ENCODE data around the gene SLC66A2. TPM values are rescaled to one million over a fixed set of nuclear protein-coding genes. Genes with fewer than 3 reads are reported as not detected.
A peak's percentile ranks its signal among the peaks of the same experiment; 100 is the strongest.
"Not testable (repeated sequence)": the region's sequence is repeated elsewhere in the genome, so short reads cannot be mapped to it uniquely, and the experiment has no call there.

Gene SLC66A2
- total RNA-seq, 1 donor from 2014 or later = 29.8 TPM

GRCh38 chr18:79963658-79964329 is 12.3 kb upstream of the SLC66A2 start:
- no peaks in the 10 kb centered on the region for H3K9me3 Mint-ChIP-seq
- DNase-seq (ENCODE audit: low read depth, low spot score) = no peak
- no peak overlapping the region for H3K4me3 Mint-ChIP-seq
- H3K27me3 Mint-ChIP-seq (ENCODE audit: low read depth) = peaks cover 35% of the 10 kb centered on the region
- H3K36me3 Mint-ChIP-seq (ENCODE audit: low read depth) = peaks cover 2% of the 10 kb centered on the region
- no peak overlapping the region for H3K27ac Mint-ChIP-seq (ENCODE audit: unreplicated experiment)
- TF ChIP-seq CTCF (conservative IDR thresholded peaks at IDR 0.05) = no peak
- H3K4me1 Mint-ChIP-seq = peaks cover 27% of the 10 kb centered on the region

DNA sequence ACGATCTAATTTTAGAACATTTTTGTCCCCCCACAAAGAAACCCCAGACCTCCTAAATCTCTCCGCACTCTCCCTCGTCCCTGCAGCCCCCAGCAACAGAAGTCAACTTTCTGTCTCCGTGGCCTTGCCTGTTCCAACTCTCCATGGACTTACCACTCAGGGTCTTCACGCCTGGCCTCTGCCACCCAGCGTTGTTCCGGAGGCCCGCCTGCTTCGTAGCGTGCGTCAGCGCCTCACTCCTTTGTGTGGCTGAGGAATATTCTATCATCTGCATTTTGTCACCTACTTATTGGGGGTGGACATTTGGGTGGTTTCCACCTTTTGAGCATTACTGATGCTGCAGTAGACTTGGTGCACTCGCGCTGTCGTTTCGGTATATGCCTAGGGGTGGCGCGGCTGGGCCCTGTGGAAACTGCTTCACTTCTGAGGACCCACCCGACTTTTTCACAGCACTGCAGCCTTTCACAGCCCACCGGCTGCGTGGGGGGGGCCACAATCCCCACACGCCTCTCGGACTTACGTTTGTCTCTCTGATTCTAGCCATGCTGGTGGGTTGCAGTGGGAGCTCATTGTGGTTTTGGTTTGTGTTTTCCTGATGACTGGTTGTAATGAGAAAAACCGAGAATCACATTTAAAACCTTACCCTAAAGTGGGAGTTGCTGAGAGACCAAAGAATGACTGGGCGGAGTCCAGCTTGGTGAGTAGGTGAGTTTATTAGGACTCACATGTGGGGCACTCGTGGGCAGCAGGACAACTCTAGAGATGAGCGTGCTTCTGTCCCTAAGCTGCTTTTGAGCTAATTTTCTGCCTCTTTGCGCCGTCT is 11.6 kb upstream of the SLC66A2 start:
- H3K36me3 Mint-ChIP-seq (ENCODE audit: low read depth) = peaks cover 2% of the 10 kb centered on the region
- H3K27ac Mint-ChIP-seq (ENCODE audit: unreplicated experiment) = no peak overlapping the region
- DNase-seq (ENCODE audit: low read depth, low spot score) = no peak
- H3K4me3 Mint-ChIP-seq = peak overlapping the region; percentile 51
- H3K27me3 Mint-ChIP-seq (ENCODE audit: low read depth) = peaks cover 35% of the 10 kb centered on the region
- no peak for TF ChIP-seq CTCF (conservative IDR thresholded peaks at IDR 0.05)
- peaks cover 27% of the 10 kb centered on the region for H3K4me1 Mint-ChIP-seq
- H3K9me3 Mint-ChIP-seq = no peaks in the 10 kb centered on the region

DNA sequence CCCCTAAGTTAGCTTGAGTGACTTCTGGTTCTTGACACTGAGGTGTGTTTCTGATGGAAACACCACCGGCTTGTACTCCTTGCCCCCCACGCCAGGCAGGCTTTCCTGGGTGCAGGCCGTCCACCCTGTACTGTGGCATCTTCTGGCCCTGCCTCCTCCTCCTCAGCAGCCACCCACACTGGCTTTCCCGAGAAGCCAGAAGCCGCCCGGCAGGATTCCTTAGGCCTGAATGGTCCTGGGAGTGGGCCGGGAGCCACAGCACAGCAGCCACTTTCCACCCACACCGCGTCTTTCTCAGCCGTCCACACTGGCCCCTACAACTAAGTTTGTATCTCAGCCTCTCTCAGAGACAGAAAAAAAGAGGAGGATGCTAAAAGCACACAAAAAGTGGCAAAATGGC is 10.9 kb upstream of the SLC66A2 start:
- H3K9me3 Mint-ChIP-seq = no peaks in the 10 kb centered on the region
- peaks cover 2% of the 10 kb centered on the region for H3K36me3 Mint-ChIP-seq (ENCODE audit: low read depth)
- H3K4me1 Mint-ChIP-seq = peaks cover 27% of the 10 kb centered on the region
- DNase-seq (ENCODE audit: low read depth, low spot score) = no peak
- no peak for TF ChIP-seq CTCF (conservative IDR thresholded peaks at IDR 0.05)
- H3K4me3 Mint-ChIP-seq = no peak overlapping the region
- peaks cover 35% of the 10 kb centered on the region for H3K27me3 Mint-ChIP-seq (ENCODE audit: low read depth)
- H3K27ac Mint-ChIP-seq (ENCODE audit: unreplicated experiment) = no peak overlapping the region

GRCh38 chr18:79961527-79962291 is 10.3 kb upstream of the SLC66A2 start:
- H3K4me3 Mint-ChIP-seq = no peak overlapping the region
- peaks cover 27% of the 10 kb centered on the region for H3K4me1 Mint-ChIP-seq
- H3K27ac Mint-ChIP-seq (ENCODE audit: unreplicated experiment) = no peak overlapping the region
- H3K27me3 Mint-ChIP-seq (ENCODE audit: low read depth) = peaks cover 35% of the 10 kb centered on the region
- no peak for DNase-seq (ENCODE audit: low read depth, low spot score)
- H3K36me3 Mint-ChIP-seq (ENCODE audit: low read depth) = peaks cover 2% of the 10 kb centered on the region
- TF ChIP-seq CTCF (conservative IDR thresholded peaks at IDR 0.05) = no peak
- H3K9me3 Mint-ChIP-seq = no peaks in the 10 kb centered on the region

DNA sequence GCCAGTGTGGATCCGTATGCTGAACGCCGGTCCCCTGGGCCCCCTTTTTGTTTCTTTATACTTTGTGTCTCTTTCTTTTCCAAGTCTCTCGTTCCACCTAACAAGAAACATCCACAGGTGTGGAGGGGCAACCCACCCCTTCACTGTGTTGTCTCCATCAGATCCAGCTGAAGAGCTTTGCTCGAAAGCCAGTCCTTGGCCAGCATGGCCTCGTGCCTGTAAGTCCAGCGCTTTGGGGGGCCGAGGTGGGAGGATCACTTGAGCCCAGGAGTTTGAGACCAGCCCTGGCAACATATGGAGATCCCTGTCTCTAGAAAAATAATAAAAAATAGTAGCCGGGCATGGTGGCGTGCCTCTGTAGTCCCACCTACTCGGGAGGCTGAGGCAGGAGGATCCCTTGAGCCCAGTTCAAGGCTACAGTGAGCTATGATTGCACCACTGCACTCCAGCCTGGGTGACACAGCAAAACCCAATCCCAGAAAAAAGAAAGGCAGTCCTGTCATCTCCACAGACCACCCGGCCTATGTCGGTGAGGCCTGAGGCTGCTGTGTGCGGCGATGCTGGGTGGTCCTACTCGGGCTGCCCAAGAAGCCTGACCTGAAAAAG is 9.6 kb upstream of the SLC66A2 start:
- no peak for DNase-seq (ENCODE audit: low read depth, low spot score)
- H3K27ac Mint-ChIP-seq (ENCODE audit: unreplicated experiment) = no peak overlapping the region
- peak overlapping the region; percentile 57 for H3K4me3 Mint-ChIP-seq
- H3K4me1 Mint-ChIP-seq = peaks cover 27% of the 10 kb centered on the region
- peaks cover 2% of the 10 kb centered on the region for H3K36me3 Mint-ChIP-seq (ENCODE audit: low read depth)
- H3K9me3 Mint-ChIP-seq = no peaks in the 10 kb centered on the region
- no peak for TF ChIP-seq CTCF (conservative IDR thresholded peaks at IDR 0.05)
- H3K27me3 Mint-ChIP-seq (ENCODE audit: low read depth) = peaks cover 39% of the 10 kb centered on the region

GRCh38 chr18:79960161-79960801 is 8.8 kb upstream of the SLC66A2 start:
- H3K36me3 Mint-ChIP-seq (ENCODE audit: low read depth); H3K9me3 Mint-ChIP-seq; DNase-seq (ENCODE audit: low read depth, low spot score); H3K27ac Mint-ChIP-seq (ENCODE audit: unreplicated experiment): not testable (repeated sequence)
- Mint-ChIP-seq H3K4me1 (peaks cover 22% of the 10 kb centered on the region), H3K27me3 (ENCODE audit: low read depth) (peaks cover 42% of the 10 kb centered on the region), H3K4me3 (peak overlapping the region; percentile 57)

Data from neural crest cell (in vitro differentiated cells).